K562 (cell line): ENCODE results near the gene KCNMB2. TPM values are rescaled to one million over a fixed set of nuclear protein-coding genes. Genes with fewer than 3 reads are reported as not detected.

Experiments used
- ATAC-seq: fragments of 200-7000 bp; cut with Tn5 transposase; 3 replicates; pipeline ENCODE4 v1.9.1; 2020; ENCODE audit warnings: moderate library complexity
- BruUV-seq: library from RNA; stranded (reverse); fragments of 400-500 nt; replicated peaks from 2 replicates; lab custom pipeline; 2021; lab: Mats Ljungman, UMichigan
- CTCF ChIA-PET: fragments of 300-600 bp; formaldehyde crosslinking; extraction: SDS; loops from one replicate; lab custom pipeline; 2021; ENCODE audit warnings: low intra/inter-chr PET ratio; lab: Yijun Ruan, JAX
- POLR2A ChIA-PET: fragments of 300-600, 350-650 bp; sonication (Branson Sonifier 250); formaldehyde crosslinking; extraction: SDS; loops from one replicate; lab custom pipeline; 2021; ENCODE audit warnings: antibody characterized with exemption, inconsistent platforms; lab: Yijun Ruan, JAX
- DNase-seq, 4 experiments: peaks; one replicate each; pipeline versions ENCODE4 v3.0.0 to v3.0.0-alpha.2; 2011 to 2018; ENCODE audit warnings: low spot score in 3 of 4, mixed read lengths in 3 of 4; ENCODE audit errors: extremely low read depth in 1 of 4
- FAIRE-seq: peaks from 2 replicates; lab custom pipeline; 2011; peaks lifted over from hg19 to GRCh38; lab: Jason Lieb, UNC
- H2AFZ ChIP-seq: 2 replicates; pipeline ENCODE4 v1.6.0; 2011; ENCODE audit warnings: low read depth, low read length, control low read depth, inconsistent platforms
- H3K27ac ChIP-seq: fragments of 200-600 bp; 3 replicates; pipeline ENCODE4 v1.8.0; 2011; ENCODE audit warnings: low read depth, mild to moderate bottlenecking, control low read depth, inconsistent platforms, low read length, moderate library complexity, mixed read lengths; ENCODE audit errors: extremely low read depth
- H3K27me3 ChIP-seq, 2 experiments: fragments of 300-600 bp in 1 of 2; 2 replicates in 1 of 2; 3 replicates in 1 of 2; pipeline versions ENCODE4 v1.6.0 to v1.8.0; 2011; ENCODE audit warnings: inconsistent platforms in 2 of 2, low read length in 2 of 2, mild to moderate bottlenecking in 1 of 2, mixed read lengths in 1 of 2, moderate library complexity in 1 of 2; ENCODE audit not compliant: control insufficient read depth in 2 of 2, insufficient read depth in 2 of 2
- H3K36me3 ChIP-seq: fragments of 300-600 bp; 3 replicates; pipeline ENCODE4 v1.8.0; 2011; ENCODE audit warnings: mild to moderate bottlenecking, low read length, inconsistent platforms; ENCODE audit not compliant: control insufficient read depth, insufficient read depth
- H3K4me1 ChIP-seq, 2 experiments: fragments of 200-600 bp in 1 of 2; replicated peaks in 1 of 2; 2 replicates in 1 of 2; 3 replicates in 1 of 2; pipeline versions ENCODE4 v1.5.1 to v1.8.0; 2011; ENCODE audit warnings: inconsistent platforms in 2 of 2, low read length in 2 of 2, mild to moderate bottlenecking in 1 of 2, mixed read lengths in 1 of 2, moderate library complexity in 1 of 2; ENCODE audit not compliant: control insufficient read depth in 2 of 2, insufficient read depth in 2 of 2
- H3K4me2 ChIP-seq: 2 replicates; pipeline ENCODE4 v1.6.1; 2011; ENCODE audit warnings: low read length, control low read depth, inconsistent platforms, mixed read lengths; ENCODE audit not compliant: insufficient read depth
- H3K4me3 ChIP-seq: fragments of 200-600 bp; sonication (generic), shearing (Covaris generic); 2 replicates; pipeline ENCODE4 v1.5.1; 2016; ENCODE audit warnings: control low read depth, inconsistent platforms
- H3K79me2 ChIP-seq: fragments of 200-600 bp; 3 replicates; pipeline ENCODE4 v1.8.0; 2011; ENCODE audit warnings: low read length, inconsistent platforms; ENCODE audit not compliant: control insufficient read depth, insufficient read depth
- H3K9ac ChIP-seq, 2 experiments: 2 replicates each; pipeline versions ENCODE4 v1.6.0 to v1.6.1; 2011; ENCODE audit warnings: low read depth in 2 of 2, low read length in 2 of 2, control low read depth in 1 of 2, inconsistent platforms in 1 of 2, mild to moderate bottlenecking in 1 of 2, mixed read lengths in 1 of 2; ENCODE audit not compliant: insufficient read depth in 1 of 2
- H3K9me1 ChIP-seq: one replicate; pipeline ENCODE4 v1.6.0; 2011; ENCODE audit warnings: inconsistent platforms, mild to moderate bottlenecking, low read length, moderate library complexity; ENCODE audit not compliant: control insufficient read depth, insufficient read depth
- H3K9me3 ChIP-seq: replicated peaks from 2 replicates; pipeline ENCODE4 v1.5.1; 2011; ENCODE audit warnings: low read depth, low read length, inconsistent platforms; ENCODE audit not compliant: control insufficient read depth, insufficient read depth
- H4K20me1 ChIP-seq: replicated peaks from 2 replicates; pipeline ENCODE4 v1.6.1; 2011; ENCODE audit warnings: low read length, inconsistent platforms, mixed read lengths; ENCODE audit not compliant: control insufficient read depth, insufficient read depth
- JUND ChIP-seq, 2 experiments: IDR thresholded peaks; 2 replicates in 1 of 2; 3 replicates in 1 of 2; pipeline ENCODE4 v1.6.1; 2011; ENCODE audit warnings: borderline replicate concordance in 2 of 2, low read depth in 2 of 2, low read length in 2 of 2, improper control_type of control experiment in 1 of 2, missing biosample characterization in 1 of 2, missing genetic modification characterization in 1 of 2, missing genetic modification reagents in 1 of 2
- NFXL1 ChIP-seq: fragments of 450-650 bp; formaldehyde crosslinking; IDR thresholded peaks from 2 replicates; pipeline ENCODE4 v1.4.0; 2021; ENCODE audit warnings: mild to moderate bottlenecking
- SMARCB1 ChIP-seq: IDR thresholded peaks from 2 replicates; pipeline ENCODE4 v1.6.1; 2011; ENCODE audit warnings: improper control_type of control experiment, low read depth; ENCODE audit not compliant: insufficient read length
- TAF1 ChIP-seq: IDR thresholded peaks from 2 replicates; pipeline ENCODE4 v1.6.1; 2011; ENCODE audit warnings: mild to moderate bottlenecking, low read length, moderate library complexity; ENCODE audit not compliant: insufficient read depth, control insufficient read depth, severe bottlenecking; ENCODE audit errors: extremely low read depth
- TGIF2 ChIP-seq: sonication (generic); formaldehyde crosslinking; IDR thresholded peaks from 2 replicates; pipeline ENCODE4 v1.8.1; 2022; ENCODE audit warnings: mild to moderate bottlenecking, missing genetic modification reagents, moderate library complexity
- ZBTB40 ChIP-seq, 2 experiments: fragments of 450-650 bp in 1 of 2; sonication (generic) in 1 of 2; formaldehyde crosslinking in 1 of 2; IDR thresholded peaks; 2 replicates each; pipeline versions ENCODE4 v1.7.1 to v1.9.0; 2016 to 2022; ENCODE audit warnings: inconsistent platforms in 1 of 2, mild to moderate bottlenecking in 1 of 2, missing genetic modification reagents in 1 of 2
- ZNF23 ChIP-seq: fragments of 250-450 bp; sonication (Bioruptor Pico); IDR thresholded peaks from 2 replicates; pipeline ENCODE4 v1.4.0; 2020; ENCODE audit warnings: mild to moderate bottlenecking
- ZSCAN29 ChIP-seq: fragments of 450-650 bp; IDR thresholded peaks from 2 replicates; pipeline ENCODE4 v1.6.1; 2017
- WGBS: fragments of 100-300 bp; shearing (Covaris generic); methylation state at CpG from one replicate; pipeline ENCODE4 v1.1.6; 2016; ENCODE audit warnings: low coverage, mixed read lengths; ENCODE audit not compliant: insufficient coverage; ENCODE audit errors: missing lambda C conversion rate; 5-methylcytosine and 5-hydroxymethylcytosine counted together
- in situ Hi-C: fragments of 300-500 bp; cut with MboI; formaldehyde crosslinking; loops from 4 replicates; pipeline ENCODE4 v1.15.0; 2018; ENCODE audit warnings: inconsistent platforms, mixed read lengths
- intact Hi-C: fragments of 100-400 bp; cut with micrococcal nuclease; formaldehyde crosslinking; loops from 2 replicates; pipeline ENCODE4 v1.14.2; 2022
- polyA plus RNA-seq, 8 experiments: library from polyadenylated mRNA; depleted of rRNA in 4 of 8; stranded (reverse) in 5 of 8; unstranded in 3 of 8; fragments of >200 nt; fragmentation: Nextera tagmentation in 2 of 8; fragmentation: Illumina TruSeq in 1 of 8; extraction: Ambion mirVana in 2 of 8; extraction: Trizol in 1 of 8; gene quantifications; 2 replicates each; pipeline versions ENCODE4 v1.2.1 to v1.2.3, GENCODE V29; 2011 to 2014; ENCODE audit warnings: inconsistent platforms in 1 of 8, missing spikeins in 1 of 8
- total RNA-seq, 7 experiments: library from RNA; depleted of rRNA in 6 of 7; stranded (reverse); fragments of >200 nt in 6 of 7; fragmentation: Illumina TruSeq in 2 of 7; extraction: Trizol in 2 of 7; gene quantifications; 2 replicates each; pipeline versions ENCODE4 v1.2.1 to v1.2.3, GENCODE V29; 2011 to 2021; ENCODE audit warnings: low replicate concordance in 1 of 7

The KCNMB2 gene
- total and polyA plus RNA-seq, 9 of the 15 experiments (the other 6 are each of a cell fraction or from before 2014, with no cell fraction given): 0.04 to 0.15 TPM; not detected in 7

- ATAC-seq (no peak), DNase-seq (no peak), FAIRE-seq (no peak)
- H3K4me2 ChIP-seq: no peak overlapping the region
- intact Hi-C loops: no loop called here
- no peaks in the 10 kb centered on the region for H3K27me3 ChIP-seq
- ChIA-PET CTCF (no interaction called here), POLR2A (no interaction called here)
- TF ChIP-seq ZNF23 (no peak), TGIF2 (no peak), NFXL1 (CRISPR knock-in tag) (no peak), ZSCAN29 (no peak), TAF1 (no peak), JUND (IDR thresholded peaks at IDR 0.05; ENCODE audit: borderline replicate concordance, low read depth, low read length) (no peak), JUND (tag; IDR thresholded peaks at IDR 0.05; ENCODE audit: borderline replicate concordance, low read depth, low read length) (no peak), SMARCB1 (no peak), ZBTB40 (IDR thresholded peaks at IDR 0.05) (no peak), ZBTB40 (CRISPR knock-in tag; IDR thresholded peaks at IDR 0.05) (no peak)
- no peak overlapping the region for H3K4me3 ChIP-seq
- H3K9ac ChIP-seq: no peak overlapping the region
- H3K36me3 ChIP-seq: no peaks in the 10 kb centered on the region
- no peak overlapping the region for H2AFZ ChIP-seq
- H3K9me1 ChIP-seq: no peaks in the 10 kb centered on the region
- no peaks in the 10 kb centered on the region for H3K9me3 ChIP-seq
- H3K4me1 ChIP-seq: no peaks in the 10 kb centered on the region
- in situ Hi-C loops: no loop called here
- H3K79me2 ChIP-seq: no peaks in the 10 kb centered on the region
- no TSS peak for BruUV-seq
- 0% methylated on average over 4 of the region's 4 CpGs for WGBS
- no peak overlapping the region for H3K27ac ChIP-seq
- no peaks in the 10 kb centered on the region for H4K20me1 ChIP-seq
Measured at GRCh38 chr3:178777718-178778411, 241.6 kb downstream of the KCNMB2 start.
